Activated T-helper 2 cell treated with anti-CD3 and anti-CD28 coated beads, Interferon-gamma antibody, Interleukin-2, Interleukin-4, amounts not matched to agents 10 μg/mL and 5 μg/mL and 100 μg/mL, durations not matched to agents 14 hours and 24 hours and 36 hours (primary cell): ENCODE data around the gene CLEC2D. TPM values are rescaled to one million over a fixed set of nuclear protein-coding genes. Genes with fewer than 3 reads are reported as not detected.
"Not testable (repeated sequence)": the region's sequence is repeated elsewhere in the genome, so short reads cannot be mapped to it uniquely, and the experiment has no call there.

Experiments
- DNase-seq: peaks from one replicate; pipeline ENCODE4 v3.0.0; 2021; ENCODE audit warnings: low spot score
- H3K27ac Mint-ChIP-seq: one replicate; pipeline ENCODE4 v1.8.0; 2021; ENCODE audit warnings: mixed read lengths
- H3K27me3 Mint-ChIP-seq: one replicate; pipeline ENCODE4 v1.8.0; 2021; ENCODE audit warnings: low read depth, mixed read lengths
- H3K36me3 Mint-ChIP-seq: one replicate; pipeline ENCODE4 v1.8.0; 2021; ENCODE audit warnings: low read depth, mixed read lengths
- H3K4me1 Mint-ChIP-seq: one replicate; pipeline ENCODE4 v1.8.0; 2021; ENCODE audit warnings: low read depth, mixed read lengths
- H3K4me3 Mint-ChIP-seq: one replicate; pipeline ENCODE4 v1.8.0; 2021; ENCODE audit warnings: low read depth, mild to moderate bottlenecking, moderate library complexity, mixed read lengths
- H3K9me3 Mint-ChIP-seq: one replicate; pipeline ENCODE4 v1.8.0; 2021; ENCODE audit warnings: mixed read lengths
- intact Hi-C: fragments of 100-400 bp; cut with micrococcal nuclease; formaldehyde crosslinking; loops from one replicate; pipeline ENCODE4 v1.15.1; 2023
- total RNA-seq: library from RNA; stranded (reverse); gene quantifications from 2 replicates; pipeline ENCODE4 v1.2.3, GENCODE V29; 2022

CLEC2D gene
- total RNA-seq, 1 donor from 2014 or later: 350 TPM

DNA sequence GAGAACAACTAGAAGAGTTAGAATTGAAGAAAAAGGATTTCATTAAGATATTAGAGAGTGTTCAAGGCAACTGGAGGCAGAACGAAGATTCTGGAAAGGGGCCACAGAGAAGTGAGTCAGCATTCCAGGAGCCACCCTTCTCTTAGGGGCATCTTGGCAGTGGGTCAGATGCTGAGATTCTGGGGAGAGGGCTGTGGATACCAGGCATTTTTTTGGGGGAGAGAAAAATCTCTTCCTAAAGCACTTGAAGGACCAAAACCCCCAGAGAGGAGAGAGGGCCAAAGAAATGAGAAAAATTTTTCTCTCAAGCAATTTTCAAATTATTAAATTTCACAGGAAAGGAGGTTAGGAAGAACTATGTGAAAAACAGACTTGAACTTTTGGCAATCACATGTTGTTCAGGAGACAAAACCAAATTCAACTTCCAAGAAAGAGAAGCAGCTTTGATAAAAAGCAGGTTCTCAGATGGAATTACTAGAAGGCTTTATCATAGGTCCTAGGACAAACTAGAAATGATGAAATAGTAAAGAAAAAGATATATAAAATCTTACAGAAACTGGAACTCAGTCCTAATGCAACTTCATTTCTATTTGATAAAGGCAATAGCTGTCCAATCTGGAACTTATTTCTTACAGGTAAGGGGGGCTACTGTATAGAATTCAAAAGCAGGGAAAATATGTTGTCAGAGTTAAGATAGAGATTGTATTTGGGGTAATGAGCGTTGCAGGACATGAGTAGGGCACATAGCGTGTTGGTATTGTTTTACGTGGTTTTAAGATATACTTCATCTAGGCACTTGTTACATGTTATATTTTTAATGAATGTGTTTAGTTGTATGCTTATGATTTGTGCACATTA, 1.1 kb upstream of the CLEC2D start:
- intact Hi-C loops: loop anchor here (1.0 to 10.0 kb wide), 5 partner anchors 18 to 424 kb away; partner anchors contain the start of gene CD69
- H3K4me3 Mint-ChIP-seq: peak overlapping the region; percentile 93
- H3K9me3 Mint-ChIP-seq: no peaks in the 10 kb centered on the region
- peak overlapping the region; percentile 97 for H3K27ac Mint-ChIP-seq
- H3K27me3 Mint-ChIP-seq: no peaks in the 10 kb centered on the region
- DNase-seq: no peak
- peaks cover 80% of the 10 kb centered on the region for H3K36me3 Mint-ChIP-seq
- H3K4me1 Mint-ChIP-seq: peaks cover 45% of the 10 kb centered on the region

DNA sequence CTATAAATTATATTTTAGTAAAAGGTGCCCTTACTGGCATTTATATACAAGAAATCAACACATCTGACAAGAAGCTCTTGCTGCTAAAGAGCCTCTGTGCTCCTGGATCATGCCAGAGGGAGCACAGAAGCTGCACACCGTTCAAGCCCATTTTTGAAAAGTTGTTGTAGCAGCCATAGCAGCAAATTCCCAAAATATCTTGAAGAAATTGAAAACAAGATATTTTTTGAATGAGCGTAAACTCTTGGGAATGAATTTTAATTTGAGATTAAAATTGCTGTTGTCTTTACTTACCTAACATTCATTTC, 540 bp upstream of the CLEC2D start:
- H3K4me1 Mint-ChIP-seq: peaks cover 46% of the 10 kb centered on the region
- intact Hi-C loops: loop anchor here (1.0 to 10.0 kb wide), 5 partner anchors 19 to 424 kb away; partner anchors contain the start of gene CD69
- peak overlapping the region; percentile 97 for H3K27ac Mint-ChIP-seq
- H3K27me3 Mint-ChIP-seq: no peaks in the 10 kb centered on the region
- H3K36me3 Mint-ChIP-seq: peaks cover 82% of the 10 kb centered on the region
- peak overlapping the region; percentile 93 for H3K4me3 Mint-ChIP-seq
- H3K9me3 Mint-ChIP-seq: no peaks in the 10 kb centered on the region
- DNase-seq: no peak

DNA sequence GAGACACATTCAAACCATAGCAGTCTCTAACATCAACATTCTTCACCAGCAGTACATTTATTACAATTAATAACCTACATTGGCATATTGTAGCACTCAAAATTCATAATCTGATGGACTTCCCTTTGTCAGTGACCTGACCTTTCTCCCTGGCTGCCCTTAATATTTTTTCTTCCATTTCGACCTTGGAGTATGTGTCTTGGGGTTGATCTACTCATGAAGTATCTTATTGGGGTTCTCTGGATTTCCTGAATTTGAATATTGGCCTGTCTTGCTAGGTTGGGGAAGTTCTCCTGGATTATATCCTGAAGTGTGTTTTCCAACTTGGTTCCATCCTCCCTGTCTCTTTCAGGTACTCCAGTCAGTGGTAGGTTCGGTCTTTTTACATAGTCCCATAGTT, 2.8 kb downstream of the CLEC2D start:
- H3K9me3 Mint-ChIP-seq, H3K27me3 Mint-ChIP-seq, DNase-seq: not testable (repeated sequence)
- Mint-ChIP-seq H3K27ac (peak overlapping the region; percentile 97), H3K36me3 (peaks cover 91% of the 10 kb centered on the region), H3K4me3 (peak overlapping the region; percentile 93), H3K4me1 (peaks cover 58% of the 10 kb centered on the region)
- intact Hi-C loops: loop anchor here (5.0 kb wide), 2 partner anchors 35 to 40 kb away; no protein-coding TSS in a partner anchor

DNA sequence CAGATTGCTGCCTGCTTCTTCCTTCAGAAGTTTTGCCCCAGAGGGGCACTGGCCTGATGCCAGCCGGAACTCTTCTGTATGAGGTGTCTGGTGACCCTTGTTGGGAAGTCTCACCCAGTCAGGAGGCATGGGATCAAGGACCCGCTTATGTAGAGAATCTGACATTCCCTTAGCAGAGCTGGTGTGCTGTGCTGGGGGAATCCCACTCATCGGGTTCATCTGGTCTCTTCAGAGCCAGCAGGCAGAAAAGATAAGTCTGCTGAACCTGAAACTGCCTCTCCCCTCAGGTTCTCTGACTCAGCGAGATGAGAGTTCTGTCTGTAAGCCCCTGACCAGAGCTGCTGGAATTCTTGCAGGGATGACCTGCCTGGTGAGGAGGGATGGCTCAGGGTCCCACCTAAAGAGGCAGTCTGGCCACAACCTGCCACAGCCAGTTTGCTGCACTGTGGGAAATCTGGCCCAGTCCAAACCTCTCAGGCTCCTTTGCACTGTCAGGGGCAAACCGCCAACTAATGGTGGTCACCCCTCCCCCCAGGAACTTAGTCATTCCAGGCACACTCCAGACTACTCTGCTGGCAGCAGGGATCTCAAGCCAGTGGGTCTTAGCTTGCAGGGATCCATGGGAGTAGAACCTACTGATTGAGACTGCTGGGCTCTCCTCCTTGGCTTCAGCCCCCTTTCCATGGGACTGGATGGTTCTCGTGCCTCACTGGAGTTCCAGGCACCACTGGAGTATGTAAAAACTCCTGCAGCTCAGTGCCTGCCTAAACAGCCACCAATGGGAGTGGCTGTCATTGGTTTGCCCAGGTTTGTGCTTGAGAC, 4.1 kb downstream of the CLEC2D start:
- H3K4me1 Mint-ChIP-seq: peaks cover 58% of the 10 kb centered on the region
- no peaks in the 10 kb centered on the region for H3K9me3 Mint-ChIP-seq
- H3K27ac Mint-ChIP-seq: peak overlapping the region; percentile 97

DNA sequence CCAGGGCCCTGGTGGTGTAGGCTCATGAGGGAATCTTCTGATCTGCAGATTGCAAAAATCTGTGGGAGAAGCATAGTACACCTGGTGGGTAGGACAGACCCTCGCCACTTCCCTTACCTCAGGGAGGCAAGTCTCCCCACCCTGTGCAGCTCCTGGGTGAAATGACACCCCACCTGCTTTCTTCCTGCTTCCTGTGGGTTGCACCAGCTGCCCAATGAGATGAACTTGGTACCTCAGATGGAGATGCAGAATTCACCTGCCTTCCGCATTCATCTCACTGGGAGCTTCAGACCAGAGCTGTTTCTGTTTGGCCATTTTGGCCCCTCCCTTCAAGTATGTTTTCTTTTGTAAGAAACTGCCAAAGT, 4.7 kb downstream of the CLEC2D start:
- DNase-seq: peak; percentile 53
- Mint-ChIP-seq H3K4me1 (peaks cover 58% of the 10 kb centered on the region), H3K9me3 (peaks cover under 1% of the 10 kb centered on the region), H3K36me3 (peaks cover 99% of the 10 kb centered on the region), H3K4me3 (peak overlapping the region; percentile 93), H3K27ac (peak overlapping the region; percentile 97), H3K27me3 (no peaks in the 10 kb centered on the region)
- intact Hi-C loops: loop anchor here (1.0 to 5.0 kb wide), 3 partner anchors 10 to 42 kb away; no protein-coding TSS in a partner anchor

More for the DNA sequence above, 4.1 kb downstream of the CLEC2D start:
- intact Hi-C loops: loop anchor here (1.0 to 5.0 kb wide), 4 partner anchors 11 to 60 kb away; partner anchors contain the start of gene CLECL1
- Mint-ChIP-seq H3K4me3 (peak overlapping the region; percentile 93), H3K36me3 (peaks cover 95% of the 10 kb centered on the region), H3K27me3 (no peaks in the 10 kb centered on the region)
- peak; percentile 48 for DNase-seq

DNA sequence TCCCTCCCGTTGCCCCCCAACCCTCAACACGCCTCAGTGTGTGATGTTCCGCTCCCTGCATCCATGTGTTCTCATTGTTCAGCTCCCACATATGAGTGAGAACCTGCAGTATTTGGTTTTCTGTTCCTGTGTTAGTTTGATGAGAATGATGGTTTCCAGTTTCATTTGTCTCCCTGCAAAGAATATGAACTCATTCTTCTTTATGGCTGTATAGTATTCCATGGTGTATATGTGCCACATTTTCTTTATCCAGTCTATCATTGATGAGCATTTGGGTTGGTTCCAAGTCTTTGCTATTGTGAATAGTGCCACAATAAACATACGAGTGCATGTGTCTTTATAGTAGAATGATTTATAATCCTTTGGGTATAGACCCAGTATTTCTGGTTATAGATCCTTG, 13.0 kb downstream of the CLEC2D start:
- H3K9me3 Mint-ChIP-seq: peaks cover 54% of the 10 kb centered on the region
- H3K4me1 Mint-ChIP-seq: peaks cover 64% of the 10 kb centered on the region
- H3K4me3 Mint-ChIP-seq, intact Hi-C loops, H3K27ac Mint-ChIP-seq, DNase-seq, H3K27me3 Mint-ChIP-seq: not testable (repeated sequence)
- peaks cover 99% of the 10 kb centered on the region for H3K36me3 Mint-ChIP-seq

DNA sequence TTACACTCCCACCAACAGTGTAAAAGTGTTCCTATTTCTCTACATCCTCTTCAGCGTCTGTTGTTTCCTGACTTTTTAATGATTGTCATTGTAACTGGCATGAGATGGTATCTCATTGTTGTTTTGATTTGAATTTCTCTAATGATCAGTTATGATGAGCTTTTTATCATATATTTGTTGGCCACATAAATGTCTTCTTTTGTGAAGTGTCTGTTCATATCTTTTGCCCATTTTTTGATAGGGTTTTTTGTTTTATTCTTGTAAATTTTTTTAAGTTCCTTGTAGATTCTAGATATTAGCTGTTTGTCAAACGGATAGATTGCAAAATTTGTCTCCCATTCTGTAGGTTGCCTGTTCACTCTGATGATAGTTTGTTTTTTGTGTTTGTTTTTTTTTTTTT, 13.4 kb downstream of the CLEC2D start:
- H3K4me3 Mint-ChIP-seq, intact Hi-C loops, H3K27me3 Mint-ChIP-seq, DNase-seq: not testable (repeated sequence)
- Mint-ChIP-seq H3K4me1 (peaks cover 59% of the 10 kb centered on the region), H3K36me3 (peaks cover 98% of the 10 kb centered on the region), H3K9me3 (peaks cover 54% of the 10 kb centered on the region), H3K27ac (peak overlapping the region; percentile 30)

DNA sequence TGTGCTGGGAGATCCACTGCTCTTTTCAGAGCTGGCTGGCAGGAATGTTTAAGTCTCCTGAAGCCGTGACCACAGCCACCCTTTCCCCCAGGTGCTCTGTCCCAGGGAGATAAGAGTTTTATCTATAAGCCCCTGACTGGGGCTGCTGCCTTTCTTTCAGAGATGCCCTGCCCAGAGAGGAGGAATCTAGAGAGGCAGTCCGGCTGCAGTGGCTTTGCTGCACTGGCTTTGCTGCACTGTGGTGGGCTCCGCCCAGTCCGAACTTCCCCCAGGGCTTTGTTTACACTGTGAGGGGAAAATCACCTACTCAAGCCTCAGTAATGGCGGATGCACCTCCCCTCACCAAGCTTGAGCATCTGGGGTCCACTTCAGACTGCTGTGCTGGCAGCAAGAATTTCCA, 15.9 kb downstream of the CLEC2D start:
- H3K4me3 Mint-ChIP-seq: not testable (repeated sequence)
- intact Hi-C loops: loop anchor here (5.0 kb wide), 1 partner anchor 33 kb away; no protein-coding TSS in a partner anchor

DNA sequence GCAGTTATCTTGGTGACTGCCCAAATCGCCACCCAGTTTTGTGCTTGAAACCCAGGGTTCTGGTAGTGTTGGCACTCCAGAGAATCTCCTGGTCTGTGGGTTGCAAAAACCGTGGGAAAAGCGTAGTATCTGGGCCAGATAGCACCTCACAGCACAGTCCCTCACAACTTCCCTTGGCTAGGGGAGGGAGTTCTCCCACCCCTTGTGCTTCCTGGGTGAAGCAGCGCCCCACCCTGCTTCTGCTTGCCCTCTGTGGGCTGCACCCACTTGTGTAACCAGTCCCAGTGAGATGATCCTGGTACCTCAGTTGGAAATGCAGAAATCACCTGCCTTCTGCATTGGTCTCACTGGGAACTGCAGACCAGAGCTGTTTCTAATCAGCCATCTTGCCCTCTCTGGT, 16.4 kb downstream of the CLEC2D start:
- Mint-ChIP-seq H3K27me3 (no peaks in the 10 kb centered on the region), H3K27ac (peak overlapping the region; percentile 29), H3K4me3 (no peak overlapping the region), H3K4me1 (peaks cover 54% of the 10 kb centered on the region), H3K9me3 (peaks cover 52% of the 10 kb centered on the region), H3K36me3 (peaks cover 97% of the 10 kb centered on the region)
- intact Hi-C loops: loop anchor here (5.0 kb wide), 1 partner anchor 34 kb away; no protein-coding TSS in a partner anchor
- DNase-seq: no peak

More for the DNA sequence above, 15.9 kb downstream of the CLEC2D start:
- DNase-seq, H3K27me3 Mint-ChIP-seq: not testable (repeated sequence)
- Mint-ChIP-seq H3K27ac (peak overlapping the region; percentile 33), H3K9me3 (peaks cover 57% of the 10 kb centered on the region), H3K4me1 (peaks cover 52% of the 10 kb centered on the region), H3K36me3 (peaks cover 97% of the 10 kb centered on the region)

DNA sequence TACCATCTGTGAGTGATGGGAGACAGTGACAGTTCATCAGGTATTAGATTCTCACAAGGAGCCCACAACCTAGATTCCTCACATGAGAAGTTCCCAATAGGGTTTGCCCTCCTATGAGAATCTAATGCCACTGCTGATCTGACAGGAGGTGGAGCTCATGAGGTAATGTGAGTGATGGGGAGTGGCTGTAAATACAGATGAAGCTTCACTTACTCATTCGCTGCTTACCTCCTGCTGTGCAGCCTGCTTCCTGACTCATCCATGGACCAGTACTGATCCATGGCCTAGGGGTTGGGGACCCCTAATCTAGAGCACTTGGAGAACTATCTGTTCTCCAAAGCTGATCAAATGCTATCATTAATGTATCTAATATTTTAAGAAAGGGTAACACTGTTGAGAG, 17.7 kb downstream of the CLEC2D start:
- DNase-seq: no peak
- peak overlapping the region; percentile 60 for H3K27ac Mint-ChIP-seq
- no peak overlapping the region for H3K4me3 Mint-ChIP-seq
- H3K9me3 Mint-ChIP-seq: peaks cover 45% of the 10 kb centered on the region
- peaks cover 97% of the 10 kb centered on the region for H3K36me3 Mint-ChIP-seq
- H3K27me3 Mint-ChIP-seq: no peaks in the 10 kb centered on the region
- intact Hi-C loops: loop anchor here (5.0 kb wide), 1 partner anchor 35 kb away; no protein-coding TSS in a partner anchor
- peaks cover 55% of the 10 kb centered on the region for H3K4me1 Mint-ChIP-seq

DNA sequence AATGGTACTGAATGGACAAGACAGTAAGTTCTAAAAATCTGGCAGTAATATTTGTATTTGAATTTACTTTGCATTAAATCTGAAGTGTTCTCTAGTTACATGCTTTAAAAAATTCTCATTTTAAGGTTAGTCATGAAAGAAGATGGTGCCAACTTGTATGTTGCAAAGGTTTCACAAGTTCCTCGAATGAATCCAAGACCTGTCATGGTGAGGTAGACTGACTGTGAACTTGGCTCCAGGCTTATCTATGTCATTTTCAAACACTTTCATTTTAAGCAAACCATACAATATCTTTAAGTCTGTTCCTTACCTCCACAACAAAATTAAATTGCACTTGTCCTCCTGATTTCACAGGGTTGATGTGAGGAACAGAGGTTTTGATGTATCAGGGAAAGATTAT, 23.4 kb downstream of the CLEC2D start:
- H3K27me3 Mint-ChIP-seq: no peaks in the 10 kb centered on the region
- H3K4me1 Mint-ChIP-seq: peaks cover 41% of the 10 kb centered on the region
- H3K9me3 Mint-ChIP-seq: peaks cover 51% of the 10 kb centered on the region
- no peak overlapping the region for H3K27ac Mint-ChIP-seq
- peaks cover 98% of the 10 kb centered on the region for H3K36me3 Mint-ChIP-seq
- DNase-seq: no peak
- intact Hi-C loops: no loop called here
- no peak overlapping the region for H3K4me3 Mint-ChIP-seq

DNA sequence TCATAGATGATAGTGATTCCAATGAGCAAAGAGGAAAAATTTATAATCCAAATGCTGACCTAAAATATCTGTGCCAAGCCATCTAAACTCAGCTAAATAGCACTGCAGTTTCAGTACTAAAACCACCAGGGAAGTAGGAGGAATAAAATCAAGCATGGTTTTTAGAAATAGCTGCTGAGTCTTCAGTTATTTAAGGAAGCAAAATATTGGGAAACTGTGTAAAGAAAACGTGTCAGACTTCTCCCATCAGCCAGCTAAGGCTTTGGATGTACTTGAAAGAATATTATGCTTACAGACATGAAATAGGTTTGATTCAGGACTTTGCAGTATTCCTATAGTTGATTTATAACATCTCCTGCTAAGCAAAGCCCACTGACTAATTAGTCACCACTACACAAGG, 24.7 kb downstream of the CLEC2D start:
- DNase-seq: no peak
- intact Hi-C loops: no loop called here
- Mint-ChIP-seq H3K27me3 (no peaks in the 10 kb centered on the region), H3K4me3 (no peak overlapping the region), H3K27ac (no peak overlapping the region), H3K4me1 (peaks cover 49% of the 10 kb centered on the region), H3K36me3 (peaks cover 96% of the 10 kb centered on the region), H3K9me3 (peaks cover 45% of the 10 kb centered on the region)
